ENCODE data around the gene CAPS2.

- TF ChIP-seq, protein P1, sequence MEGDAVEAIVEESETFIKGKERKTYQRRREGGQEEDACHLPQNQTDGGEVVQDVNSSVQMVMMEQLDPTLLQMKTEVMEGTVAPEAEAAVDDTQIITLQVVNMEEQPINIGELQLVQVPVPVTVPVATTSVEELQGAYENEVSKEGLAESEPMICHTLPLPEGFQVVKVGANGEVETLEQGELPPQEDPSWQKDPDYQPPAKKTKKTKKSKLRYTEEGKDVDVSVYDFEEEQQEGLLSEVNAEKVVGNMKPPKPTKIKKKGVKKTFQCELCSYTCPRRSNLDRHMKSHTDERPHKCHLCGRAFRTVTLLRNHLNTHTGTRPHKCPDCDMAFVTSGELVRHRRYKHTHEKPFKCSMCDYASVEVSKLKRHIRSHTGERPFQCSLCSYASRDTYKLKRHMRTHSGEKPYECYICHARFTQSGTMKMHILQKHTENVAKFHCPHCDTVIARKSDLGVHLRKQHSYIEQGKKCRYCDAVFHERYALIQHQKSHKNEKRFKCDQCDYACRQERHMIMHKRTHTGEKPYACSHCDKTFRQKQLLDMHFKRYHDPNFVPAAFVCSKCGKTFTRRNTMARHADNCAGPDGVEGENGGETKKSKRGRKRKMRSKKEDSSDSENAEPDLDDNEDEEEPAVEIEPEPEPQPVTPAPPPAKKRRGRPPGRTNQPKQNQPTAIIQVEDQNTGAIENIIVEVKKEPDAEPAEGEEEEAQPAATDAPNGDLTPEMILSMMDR (conservative IDR thresholded peaks at IDR 0.05): no peak
- TF ChIP-seq ZFX (IDR thresholded peaks at IDR 0.05): no peak
These were observed 20.3 kb upstream of the CAPS2 start for GRCh38 chr12:75350413-75350812.
